K562 (cell line): Measurements from ENCODE around the gene KLC1. TPM values are rescaled to one million over a fixed set of nuclear protein-coding genes. Genes with fewer than 3 reads are reported as not detected.

Experiments
- HDGF ChIP-seq: fragments of 450-650 bp; IDR thresholded peaks from 2 replicates; pipeline ENCODE4 v1.6.1; 2016
- KLF13 ChIP-seq: fragments of 450-650 bp; IDR thresholded peaks from 2 replicates; pipeline ENCODE4 v1.6.1; 2016; ENCODE audit warnings: missing genetic modification characterization, low read depth, mild to moderate bottlenecking, missing compliant biosample characterization, moderate library complexity, borderline replicate concordance
- RBBP5 ChIP-seq: fragments of 200-600 bp; sonication (generic); IDR thresholded peaks from 2 replicates; pipeline ENCODE4 v1.6.1; 2012; ENCODE audit warnings: borderline replicate concordance, mild to moderate bottlenecking, low read length, control low read depth, inconsistent platforms; ENCODE audit not compliant: insufficient read depth, poor library complexity, severe bottlenecking
- RFX7 ChIP-seq: fragments of 250-450 bp; sonication (Bioruptor Pico); IDR thresholded peaks from 2 replicates; pipeline ENCODE4 v1.5.1; 2021; ENCODE audit warnings: mild to moderate bottlenecking
- RNF2 ChIP-seq: sonication (generic); IDR thresholded peaks from 2 replicates; pipeline ENCODE4 v1.6.1; 2016
- SIN3B ChIP-seq: fragments of 450-650 bp; IDR thresholded peaks from 2 replicates; pipeline ENCODE4 v1.6.1; 2017; ENCODE audit warnings: low read depth, mild to moderate bottlenecking, moderate library complexity
- SRSF3 ChIP-seq: fragments of 200-400 bp; formaldehyde crosslinking; IDR thresholded peaks from 2 replicates; pipeline ENCODE4 v1.6.1; 2016; ENCODE audit warnings: mild to moderate bottlenecking, low read length, moderate library complexity; ENCODE audit not compliant: insufficient read depth
- TAF15 ChIP-seq: fragments of 200-400 bp; formaldehyde crosslinking; IDR thresholded peaks from 2 replicates; pipeline ENCODE4 v1.6.1; 2017; ENCODE audit warnings: mild to moderate bottlenecking, low read depth, low read length, moderate library complexity
- XRCC4 ChIP-seq: IDR thresholded peaks from one replicate; pipeline ENCODE4 v1.6.1; 2011; ENCODE audit not compliant: insufficient read depth, insufficient read length; ENCODE audit errors: extremely low read depth
- ZBTB17 ChIP-seq: fragments of 450-650 bp; formaldehyde crosslinking; IDR thresholded peaks from 2 replicates; pipeline ENCODE4 v1.4.0; 2020; ENCODE audit warnings: mild to moderate bottlenecking
- ZC3H8 ChIP-seq: fragments of 450-650 bp; IDR thresholded peaks from 2 replicates; pipeline ENCODE4 v1.6.1; 2017
- ZNF224 ChIP-seq: sonication (generic); formaldehyde crosslinking; IDR thresholded peaks from 2 replicates; pipeline ENCODE4 v1.8.0; 2022; ENCODE audit warnings: mild to moderate bottlenecking, missing genetic modification reagents
- ZNF766 ChIP-seq: fragments of 200-800 bp; sonication (Bioruptor generic); conservative IDR thresholded peaks from 2 replicates; pipeline ENCODE4 v1.6.1; 2016; ENCODE audit warnings: missing genetic modification characterization, missing compliant biosample characterization
- polyA plus RNA-seq, 8 experiments: library from polyadenylated mRNA; depleted of rRNA in 4 of 8; stranded (reverse) in 5 of 8; unstranded in 3 of 8; fragments of >200 nt; fragmentation: Nextera tagmentation in 2 of 8; fragmentation: Illumina TruSeq in 1 of 8; extraction: Ambion mirVana in 2 of 8; extraction: Trizol in 1 of 8; gene quantifications; 2 replicates each; pipeline versions ENCODE4 v1.2.1 to v1.2.3, GENCODE V29; 2011 to 2014; ENCODE audit warnings: inconsistent platforms in 1 of 8, missing spikeins in 1 of 8
- total RNA-seq, 7 experiments: library from RNA; depleted of rRNA in 6 of 7; stranded (reverse); fragments of >200 nt in 6 of 7; fragmentation: Illumina TruSeq in 2 of 7; extraction: Trizol in 2 of 7; gene quantifications; 2 replicates each; pipeline versions ENCODE4 v1.2.1 to v1.2.3, GENCODE V29; 2011 to 2021; ENCODE audit warnings: low replicate concordance in 1 of 7
- TF ChIP-seq, protein P1 (sequence below): fragments of 450-650 bp; IDR thresholded peaks from 2 replicates; pipeline ENCODE4 v1.6.1; 2016; ENCODE audit warnings: mild to moderate bottlenecking, moderate library complexity
- TF ChIP-seq, protein P2 (sequence below): fragments of 200-800 bp; sonication (Bioruptor generic); IDR thresholded peaks from 2 replicates; pipeline ENCODE4 v1.6.1; 2017; ENCODE audit warnings: missing genetic modification characterization, missing compliant biosample characterization
- TF ChIP-seq, protein P3 (sequence below): IDR thresholded peaks from 2 replicates; pipeline ENCODE4 v1.6.1; 2016; ENCODE audit warnings: missing genetic modification characterization, missing compliant biosample characterization

KLC1 gene
- total and polyA plus RNA-seq, 9 of the 15 experiments (the other 6 are each of a cell fraction or from before 2014, with no cell fraction given): 4.9 to 134 (median 54.8) TPM

DNA sequence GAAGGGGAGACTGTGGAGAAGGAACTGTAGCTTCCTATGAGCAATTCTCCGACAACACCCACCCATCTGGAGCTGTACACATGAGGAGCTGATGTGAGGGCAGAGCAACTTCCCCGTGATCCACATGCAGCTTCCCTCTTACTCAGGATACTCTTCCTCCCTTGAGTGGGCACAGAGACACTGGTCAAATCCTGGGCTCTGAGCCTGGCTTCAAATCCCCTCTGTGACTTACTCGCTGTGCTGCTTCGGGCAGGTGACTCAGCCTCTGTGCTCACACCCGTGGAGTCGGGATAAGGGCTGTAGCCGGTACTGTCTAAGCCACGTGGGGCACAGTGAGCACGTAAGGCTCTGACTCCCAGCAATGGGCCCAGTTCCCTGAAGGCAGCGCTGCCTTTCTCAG lies 117.7 kb downstream of the KLC1 start (continued):
- TF ChIP-seq, protein P1, sequence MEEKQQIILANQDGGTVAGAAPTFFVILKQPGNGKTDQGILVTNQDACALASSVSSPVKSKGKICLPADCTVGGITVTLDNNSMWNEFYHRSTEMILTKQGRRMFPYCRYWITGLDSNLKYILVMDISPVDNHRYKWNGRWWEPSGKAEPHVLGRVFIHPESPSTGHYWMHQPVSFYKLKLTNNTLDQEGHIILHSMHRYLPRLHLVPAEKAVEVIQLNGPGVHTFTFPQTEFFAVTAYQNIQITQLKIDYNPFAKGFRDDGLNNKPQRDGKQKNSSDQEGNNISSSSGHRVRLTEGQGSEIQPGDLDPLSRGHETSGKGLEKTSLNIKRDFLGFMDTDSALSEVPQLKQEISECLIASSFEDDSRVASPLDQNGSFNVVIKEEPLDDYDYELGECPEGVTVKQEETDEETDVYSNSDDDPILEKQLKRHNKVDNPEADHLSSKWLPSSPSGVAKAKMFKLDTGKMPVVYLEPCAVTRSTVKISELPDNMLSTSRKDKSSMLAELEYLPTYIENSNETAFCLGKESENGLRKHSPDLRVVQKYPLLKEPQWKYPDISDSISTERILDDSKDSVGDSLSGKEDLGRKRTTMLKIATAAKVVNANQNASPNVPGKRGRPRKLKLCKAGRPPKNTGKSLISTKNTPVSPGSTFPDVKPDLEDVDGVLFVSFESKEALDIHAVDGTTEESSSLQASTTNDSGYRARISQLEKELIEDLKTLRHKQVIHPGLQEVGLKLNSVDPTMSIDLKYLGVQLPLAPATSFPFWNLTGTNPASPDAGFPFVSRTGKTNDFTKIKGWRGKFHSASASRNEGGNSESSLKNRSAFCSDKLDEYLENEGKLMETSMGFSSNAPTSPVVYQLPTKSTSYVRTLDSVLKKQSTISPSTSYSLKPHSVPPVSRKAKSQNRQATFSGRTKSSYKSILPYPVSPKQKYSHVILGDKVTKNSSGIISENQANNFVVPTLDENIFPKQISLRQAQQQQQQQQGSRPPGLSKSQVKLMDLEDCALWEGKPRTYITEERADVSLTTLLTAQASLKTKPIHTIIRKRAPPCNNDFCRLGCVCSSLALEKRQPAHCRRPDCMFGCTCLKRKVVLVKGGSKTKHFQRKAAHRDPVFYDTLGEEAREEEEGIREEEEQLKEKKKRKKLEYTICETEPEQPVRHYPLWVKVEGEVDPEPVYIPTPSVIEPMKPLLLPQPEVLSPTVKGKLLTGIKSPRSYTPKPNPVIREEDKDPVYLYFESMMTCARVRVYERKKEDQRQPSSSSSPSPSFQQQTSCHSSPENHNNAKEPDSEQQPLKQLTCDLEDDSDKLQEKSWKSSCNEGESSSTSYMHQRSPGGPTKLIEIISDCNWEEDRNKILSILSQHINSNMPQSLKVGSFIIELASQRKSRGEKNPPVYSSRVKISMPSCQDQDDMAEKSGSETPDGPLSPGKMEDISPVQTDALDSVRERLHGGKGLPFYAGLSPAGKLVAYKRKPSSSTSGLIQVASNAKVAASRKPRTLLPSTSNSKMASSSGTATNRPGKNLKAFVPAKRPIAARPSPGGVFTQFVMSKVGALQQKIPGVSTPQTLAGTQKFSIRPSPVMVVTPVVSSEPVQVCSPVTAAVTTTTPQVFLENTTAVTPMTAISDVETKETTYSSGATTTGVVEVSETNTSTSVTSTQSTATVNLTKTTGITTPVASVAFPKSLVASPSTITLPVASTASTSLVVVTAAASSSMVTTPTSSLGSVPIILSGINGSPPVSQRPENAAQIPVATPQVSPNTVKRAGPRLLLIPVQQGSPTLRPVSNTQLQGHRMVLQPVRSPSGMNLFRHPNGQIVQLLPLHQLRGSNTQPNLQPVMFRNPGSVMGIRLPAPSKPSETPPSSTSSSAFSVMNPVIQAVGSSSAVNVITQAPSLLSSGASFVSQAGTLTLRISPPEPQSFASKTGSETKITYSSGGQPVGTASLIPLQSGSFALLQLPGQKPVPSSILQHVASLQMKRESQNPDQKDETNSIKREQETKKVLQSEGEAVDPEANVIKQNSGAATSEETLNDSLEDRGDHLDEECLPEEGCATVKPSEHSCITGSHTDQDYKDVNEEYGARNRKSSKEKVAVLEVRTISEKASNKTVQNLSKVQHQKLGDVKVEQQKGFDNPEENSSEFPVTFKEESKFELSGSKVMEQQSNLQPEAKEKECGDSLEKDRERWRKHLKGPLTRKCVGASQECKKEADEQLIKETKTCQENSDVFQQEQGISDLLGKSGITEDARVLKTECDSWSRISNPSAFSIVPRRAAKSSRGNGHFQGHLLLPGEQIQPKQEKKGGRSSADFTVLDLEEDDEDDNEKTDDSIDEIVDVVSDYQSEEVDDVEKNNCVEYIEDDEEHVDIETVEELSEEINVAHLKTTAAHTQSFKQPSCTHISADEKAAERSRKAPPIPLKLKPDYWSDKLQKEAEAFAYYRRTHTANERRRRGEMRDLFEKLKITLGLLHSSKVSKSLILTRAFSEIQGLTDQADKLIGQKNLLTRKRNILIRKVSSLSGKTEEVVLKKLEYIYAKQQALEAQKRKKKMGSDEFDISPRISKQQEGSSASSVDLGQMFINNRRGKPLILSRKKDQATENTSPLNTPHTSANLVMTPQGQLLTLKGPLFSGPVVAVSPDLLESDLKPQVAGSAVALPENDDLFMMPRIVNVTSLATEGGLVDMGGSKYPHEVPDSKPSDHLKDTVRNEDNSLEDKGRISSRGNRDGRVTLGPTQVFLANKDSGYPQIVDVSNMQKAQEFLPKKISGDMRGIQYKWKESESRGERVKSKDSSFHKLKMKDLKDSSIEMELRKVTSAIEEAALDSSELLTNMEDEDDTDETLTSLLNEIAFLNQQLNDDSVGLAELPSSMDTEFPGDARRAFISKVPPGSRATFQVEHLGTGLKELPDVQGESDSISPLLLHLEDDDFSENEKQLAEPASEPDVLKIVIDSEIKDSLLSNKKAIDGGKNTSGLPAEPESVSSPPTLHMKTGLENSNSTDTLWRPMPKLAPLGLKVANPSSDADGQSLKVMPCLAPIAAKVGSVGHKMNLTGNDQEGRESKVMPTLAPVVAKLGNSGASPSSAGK: peak; percentile 34; the same call in 1 of the 2 replicates
- TF ChIP-seq SRSF3 (no peak), RNF2 (no peak), ZNF766 (no peak), XRCC4 (no peak), ZNF224 (CRISPR knock-in tag) (no peak), TAF15 (no peak), ZC3H8 (no peak), SIN3B (no peak), RFX7 (CRISPR knock-in tag) (no peak), ZBTB17 (CRISPR knock-in tag) (no peak), HDGF (no peak), KLF13 (tag) (no peak), RBBP5 (no peak)
- TF ChIP-seq, protein P2, sequence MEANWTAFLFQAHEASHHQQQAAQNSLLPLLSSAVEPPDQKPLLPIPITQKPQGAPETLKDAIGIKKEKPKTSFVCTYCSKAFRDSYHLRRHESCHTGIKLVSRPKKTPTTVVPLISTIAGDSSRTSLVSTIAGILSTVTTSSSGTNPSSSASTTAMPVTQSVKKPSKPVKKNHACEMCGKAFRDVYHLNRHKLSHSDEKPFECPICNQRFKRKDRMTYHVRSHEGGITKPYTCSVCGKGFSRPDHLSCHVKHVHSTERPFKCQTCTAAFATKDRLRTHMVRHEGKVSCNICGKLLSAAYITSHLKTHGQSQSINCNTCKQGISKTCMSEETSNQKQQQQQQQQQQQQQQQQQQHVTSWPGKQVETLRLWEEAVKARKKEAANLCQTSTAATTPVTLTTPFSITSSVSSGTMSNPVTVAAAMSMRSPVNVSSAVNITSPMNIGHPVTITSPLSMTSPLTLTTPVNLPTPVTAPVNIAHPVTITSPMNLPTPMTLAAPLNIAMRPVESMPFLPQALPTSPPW (CRISPR knock-in tag): no peak
- TF ChIP-seq, protein P3, sequence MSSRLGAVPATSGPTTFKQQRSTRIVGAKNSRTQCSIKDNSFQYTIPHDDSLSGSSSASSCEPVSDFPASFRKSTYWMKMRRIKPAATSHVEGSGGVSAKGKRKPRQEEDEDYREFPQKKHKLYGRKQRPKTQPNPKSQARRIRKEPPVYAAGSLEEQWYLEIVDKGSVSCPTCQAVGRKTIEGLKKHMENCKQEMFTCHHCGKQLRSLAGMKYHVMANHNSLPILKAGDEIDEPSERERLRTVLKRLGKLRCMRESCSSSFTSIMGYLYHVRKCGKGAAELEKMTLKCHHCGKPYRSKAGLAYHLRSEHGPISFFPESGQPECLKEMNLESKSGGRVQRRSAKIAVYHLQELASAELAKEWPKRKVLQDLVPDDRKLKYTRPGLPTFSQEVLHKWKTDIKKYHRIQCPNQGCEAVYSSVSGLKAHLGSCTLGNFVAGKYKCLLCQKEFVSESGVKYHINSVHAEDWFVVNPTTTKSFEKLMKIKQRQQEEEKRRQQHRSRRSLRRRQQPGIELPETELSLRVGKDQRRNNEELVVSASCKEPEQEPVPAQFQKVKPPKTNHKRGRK (tag): no peak
